HT1080 (cell line): Measurements from ENCODE around the gene ZNF296. TPM values are rescaled to one million over a fixed set of nuclear protein-coding genes. Genes with fewer than 3 reads are reported as not detected.

Source experiments
- DNase-seq: peaks from one replicate; pipeline ENCODE4 v3.0.0-alpha.2; 2015; ENCODE audit warnings: low read depth
- total RNA-seq: library from RNA; depleted of rRNA; stranded (reverse); fragments of >200 nt; shearing (Covaris generic); gene quantifications from 2 replicates; pipeline ENCODE4 v1.2.3, GENCODE V29; 2014

ZNF296 gene
- total RNA-seq, 1 experiment from 2014 or later, result not detected

GRCh38 chr19:45087531-45087930 lies 11.3 kb upstream of the ZNF296 start:
- no peak for DNase-seq

- no peak for DNase-seq
Measured at GRCh38 chr19:45086480-45086879, 10.2 kb upstream of the ZNF296 start.

GRCh38 chr19:45082170-45082569 lies 5.9 kb upstream of the ZNF296 start:
- no peak for DNase-seq

GRCh38 chr19:45079911-45080370 lies 3.7 kb upstream of the ZNF296 start:
- DNase-seq, result no peak

GRCh38 chr19:45079063-45079910 lies 3.0 kb upstream of the ZNF296 start, which contains the start of gene GEMIN7:
GEMIN7 (plus strand) TSS chr19:45079260; CDS start chr19:45090115, 10,855 bp downstream.
- DNase-seq, result peak; percentile 71

- DNase-seq, result no peak
Measured at GRCh38 chr19:45078390-45079062, 2.2 kb upstream of the ZNF296 start.

GRCh38 chr19:45076851-45077730 lies 813 bp upstream of the ZNF296 start:
- no peak for DNase-seq

GRCh38 chr19:45075301-45076028 lies 813 bp downstream of the ZNF296 start:
- DNase-seq, result no peak

- no peak for DNase-seq
Measured at GRCh38 chr19:45074744-45075300, 1.5 kb downstream of the ZNF296 start.

- no peak for DNase-seq
Measured at GRCh38 chr19:45071969-45072790, 4.1 kb downstream of the ZNF296 start.

GRCh38 chr19:45071545-45071938 lies 4.7 kb downstream of the ZNF296 start:
- no peak for DNase-seq

- DNase-seq, result no peak
Measured at GRCh38 chr19:45070861-45071544, 5.3 kb downstream of the ZNF296 start.

GRCh38 chr19:45070214-45070613 lies 6.1 kb downstream of the ZNF296 start:
- DNase-seq, result no peak

GRCh38 chr19:45069056-45069455 lies 7.2 kb downstream of the ZNF296 start:
- DNase-seq, result no peak

- no peak for DNase-seq
Measured at GRCh38 chr19:45068041-45068440, 8.2 kb downstream of the ZNF296 start.

- DNase-seq, result no peak
Measured at GRCh38 chr19:45066921-45067661, 9.2 kb downstream of the ZNF296 start.

GRCh38 chr19:45063851-45064801 lies 12.2 kb downstream of the ZNF296 start:
- no peak for DNase-seq
